Activated gamma-delta T cell treated with Interleukin-2 at 50 U/mL for 16 hours (primary cell): ENCODE measurements around the gene OR52A1.
"Not testable (repeated sequence)": the region's sequence is repeated elsewhere in the genome, so short reads cannot be mapped to it uniquely, and the experiment has no call there.

Source experiments
- DNase-seq: peaks from one replicate; pipeline ENCODE4 v3.0.0-alpha.2; 2020

The OR52A1 gene

DNA sequence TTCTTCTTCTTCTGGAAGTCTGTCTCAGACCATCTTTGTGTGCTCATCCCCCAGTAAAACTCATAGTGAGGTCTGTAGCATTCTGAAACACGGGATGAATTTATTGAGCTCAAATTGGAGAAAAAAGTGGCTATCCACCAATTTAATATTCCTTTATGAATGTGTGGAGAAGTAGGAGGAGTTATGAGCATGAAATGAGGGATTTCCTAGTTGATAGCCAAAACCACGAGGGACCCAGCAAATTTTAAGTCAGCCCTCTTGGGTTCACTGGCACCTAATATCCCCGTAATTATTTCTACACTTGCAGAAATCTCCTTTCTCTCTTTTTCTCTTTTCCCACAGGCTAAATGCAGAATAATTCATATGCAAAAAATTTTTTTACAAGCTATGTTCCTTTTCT, at the start of gene OR52A1:
OR52A1 (minus strand) TSS at position 101 of the 400 bp plus-strand sequence. CDS start 2,388 bp downstream, outside the sequence.
- no peak for DNase-seq

DNA sequence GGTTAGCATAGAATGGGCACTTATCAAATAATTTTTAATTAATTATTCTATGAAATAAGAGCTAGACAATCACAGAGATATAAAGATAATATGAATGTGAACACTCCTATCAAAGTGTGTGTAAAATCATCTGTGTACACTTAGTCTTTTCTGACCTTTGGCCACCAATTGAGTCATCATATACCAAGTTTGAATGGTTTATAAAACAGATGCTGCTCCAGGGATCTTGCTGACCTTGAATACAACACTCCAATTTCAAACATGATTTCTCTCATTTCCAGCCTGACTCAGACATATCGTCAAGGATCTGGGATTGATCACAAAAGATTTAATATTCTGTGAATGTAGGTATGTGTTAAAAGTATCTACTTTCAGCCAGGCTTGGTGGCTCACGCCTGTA, 48.8 kb upstream of the OR52A1 start:
- DNase-seq = no peak

DNA sequence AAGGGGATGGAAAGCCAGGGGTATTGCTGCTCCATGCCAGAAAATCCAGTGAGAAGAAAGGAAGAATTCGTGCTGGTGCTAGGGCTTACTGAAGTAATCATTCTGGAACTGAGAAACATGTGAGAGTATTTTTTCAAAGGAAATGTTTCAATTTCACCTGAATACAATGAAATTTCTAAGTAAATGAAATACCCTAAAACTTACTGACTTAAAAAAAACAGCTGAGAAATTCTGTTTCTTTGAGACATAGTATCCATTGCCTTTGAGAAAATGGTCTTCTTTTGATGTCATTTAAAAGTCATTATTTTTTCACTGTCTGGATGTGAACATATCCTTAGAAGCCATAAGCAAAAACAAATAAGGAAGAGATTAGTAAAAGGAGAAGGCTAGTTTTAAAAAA, 46.0 kb upstream of the OR52A1 start, which contains the start of gene OR51V1:
OR51V1 (minus strand) TSS at position 101 of the 400 bp plus-strand sequence; CDS start at position 101, 0 bp downstream.
- no peak for DNase-seq

- no peak for DNase-seq
These were observed 43.7 kb upstream of the OR52A1 start for GRCh38 chr11:5198285-5198684.

DNA sequence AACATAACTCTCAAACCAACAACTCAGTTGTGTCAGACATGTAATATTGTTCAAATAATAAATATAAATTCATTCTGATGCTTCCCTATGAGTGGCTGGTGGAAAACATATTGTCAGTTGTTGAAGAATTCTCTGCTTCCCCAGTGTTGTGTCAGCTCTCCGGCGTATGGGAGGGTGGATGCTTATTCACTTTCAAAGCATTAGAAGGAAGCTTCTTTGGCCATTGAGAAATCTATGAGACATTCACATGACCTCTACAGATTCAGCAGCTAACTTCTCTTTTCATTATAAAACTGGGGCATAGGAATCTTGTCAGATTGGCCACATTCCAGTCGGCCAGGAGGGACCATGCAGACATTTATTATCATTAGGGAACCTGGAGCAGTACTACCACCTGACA, 43.0 kb upstream of the OR52A1 start:
- DNase-seq = no peak

- DNase-seq = no peak
These were observed 42.2 kb upstream of the OR52A1 start for GRCh38 chr11:5196731-5197130.

DNA sequence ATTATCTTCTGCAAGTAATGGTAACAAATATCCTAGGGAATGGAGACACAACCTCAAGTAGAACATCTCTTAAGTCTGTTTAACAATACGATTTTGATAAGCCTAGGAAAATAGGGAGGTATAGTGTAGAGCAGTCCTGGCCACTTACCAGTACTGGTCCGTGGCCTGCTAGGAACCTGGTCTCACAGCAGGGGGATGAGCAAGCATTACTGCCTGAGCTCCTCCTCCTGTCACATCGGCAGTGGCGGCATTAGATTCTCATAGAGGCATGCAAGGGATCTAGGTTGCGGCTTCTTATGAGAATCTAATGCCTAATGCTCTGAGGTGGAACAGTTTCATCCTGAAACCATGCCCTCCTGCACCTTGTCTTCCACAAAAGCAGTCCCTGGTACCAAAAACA, 41.5 kb upstream of the OR52A1 start:
- DNase-seq = no peak

DNA sequence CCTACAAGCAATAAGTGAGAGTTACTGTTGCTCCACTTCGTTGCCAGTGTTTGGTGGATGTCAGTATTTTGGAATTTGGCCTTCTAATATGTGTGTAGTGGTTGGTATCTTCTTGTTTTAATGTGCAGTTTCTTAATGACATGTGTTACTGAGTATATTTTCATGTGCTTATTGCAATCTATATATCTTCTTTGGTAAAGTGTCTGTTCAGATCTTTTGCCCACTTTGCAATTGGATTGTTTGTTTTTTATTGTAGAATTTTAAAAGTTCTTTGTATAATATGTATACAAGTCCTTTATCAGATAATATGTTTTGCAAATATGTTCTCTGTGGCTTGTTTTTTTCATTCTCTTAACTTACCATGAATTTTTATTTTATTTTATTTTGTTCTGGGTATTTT, 38.2 kb upstream of the OR52A1 start:
- no peak for DNase-seq

- DNase-seq = no peak
These were observed 33.6 kb upstream of the OR52A1 start for GRCh38 chr11:5188201-5188600.

DNA sequence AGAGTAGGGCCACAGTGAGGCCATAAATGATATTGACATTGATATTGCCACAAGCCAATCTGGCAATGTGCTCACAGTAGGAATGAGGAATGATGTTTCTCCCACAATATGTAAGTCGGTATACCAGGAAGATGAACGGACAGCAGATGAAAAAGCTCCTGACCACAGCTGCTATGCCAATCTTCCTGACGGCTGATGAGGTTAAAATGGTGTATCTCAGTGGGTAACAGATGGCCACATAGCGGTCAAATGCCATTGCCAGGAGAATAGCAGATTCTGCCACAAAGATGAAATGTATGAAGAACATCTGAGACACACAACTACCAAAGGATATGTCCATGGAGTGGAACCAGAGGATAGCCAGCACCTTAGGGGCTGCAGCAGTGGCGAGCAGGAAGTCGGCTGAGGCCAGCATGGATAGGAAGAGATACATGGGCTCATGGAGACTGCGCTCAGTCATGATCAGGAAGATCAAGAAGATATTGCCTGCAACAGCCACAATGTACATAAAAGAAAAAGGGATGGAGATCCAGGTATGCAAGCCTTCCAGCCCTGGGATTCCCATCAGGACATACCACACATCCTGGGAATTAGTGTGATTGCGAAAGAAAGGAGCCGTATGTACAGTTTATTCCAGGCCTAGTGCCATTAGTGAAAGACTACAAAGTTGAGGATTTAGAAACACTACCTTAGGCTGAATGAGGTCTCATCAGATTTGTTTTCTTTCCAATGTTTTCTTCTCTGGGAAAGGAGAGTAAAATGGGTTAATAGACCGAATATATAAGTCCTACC, 23.7 kb upstream of the OR52A1 start:
- DNase-seq = no peak

- DNase-seq = no peak
These were observed 20.4 kb upstream of the OR52A1 start for GRCh38 chr11:5174934-5175333.

GRCh38 chr11:5171856-5172255, 17.3 kb upstream of the OR52A1 start:
- DNase-seq = no peak

- DNase-seq = not testable (repeated sequence)
These were observed 11.3 kb upstream of the OR52A1 start for GRCh38 chr11:5165898-5166297.

- DNase-seq = not testable (repeated sequence)
These were observed 10.2 kb upstream of the OR52A1 start for GRCh38 chr11:5164807-5165206.

DNA sequence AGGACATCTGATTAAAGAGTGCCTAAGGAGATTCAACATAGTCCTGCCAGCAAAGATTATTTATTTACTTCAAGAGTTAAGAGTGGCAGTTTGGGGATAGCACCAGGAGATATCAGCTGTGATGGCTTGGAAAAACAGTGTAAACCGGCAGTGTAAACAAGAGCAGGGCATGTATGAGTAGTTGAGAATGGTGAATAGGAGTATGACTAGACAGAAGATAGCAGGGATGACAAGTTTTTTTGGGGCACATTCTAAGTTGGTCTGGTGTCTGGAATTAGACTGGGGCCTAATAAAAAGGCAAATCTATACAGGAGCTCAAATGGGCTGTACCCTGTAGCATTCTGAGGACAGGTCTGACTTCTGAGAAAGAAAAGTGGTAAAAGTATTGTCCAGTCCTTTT, 6.5 kb upstream of the OR52A1 start:
- not testable (repeated sequence) for DNase-seq

DNA sequence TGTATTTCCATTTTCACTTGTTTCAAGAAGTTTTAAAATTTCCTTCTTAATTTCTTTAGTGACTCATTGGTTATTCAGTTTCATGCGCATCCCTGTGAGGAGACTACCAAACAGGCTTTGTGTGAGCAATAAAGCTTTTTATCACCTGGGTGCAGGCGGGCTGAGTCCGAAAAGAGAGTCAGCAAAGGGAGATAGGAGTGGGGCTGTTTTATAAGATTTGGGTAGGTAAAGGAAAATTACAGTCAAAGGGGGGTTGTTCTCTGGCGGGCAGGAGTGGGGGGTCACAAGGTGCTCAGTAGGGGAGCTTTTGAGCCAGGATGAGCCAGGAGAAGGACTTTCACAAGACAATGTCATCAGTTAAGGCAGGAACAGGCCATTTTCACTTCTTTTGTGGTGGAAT, 5.7 kb upstream of the OR52A1 start:
- not testable (repeated sequence) for DNase-seq

DNA sequence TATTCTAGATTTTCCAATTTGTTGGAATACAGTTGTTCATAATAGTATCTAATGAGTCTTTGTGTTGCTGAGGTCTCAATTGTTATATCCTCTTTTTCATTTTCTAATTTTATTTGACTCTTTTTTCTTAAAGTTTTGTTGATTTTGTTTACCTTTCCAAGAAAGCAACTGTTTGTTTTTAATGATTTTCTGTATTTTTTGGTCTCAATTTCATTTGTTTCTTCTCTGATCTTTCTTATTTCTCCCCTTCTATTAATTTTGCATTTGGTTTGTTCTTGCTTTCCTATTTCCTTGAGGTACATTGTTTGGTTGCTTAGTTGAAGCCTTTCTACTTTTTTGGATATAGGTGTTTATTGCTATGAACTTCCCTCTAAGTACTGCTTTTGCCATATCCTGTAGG, 5.2 kb upstream of the OR52A1 start:
- no peak for DNase-seq

DNA sequence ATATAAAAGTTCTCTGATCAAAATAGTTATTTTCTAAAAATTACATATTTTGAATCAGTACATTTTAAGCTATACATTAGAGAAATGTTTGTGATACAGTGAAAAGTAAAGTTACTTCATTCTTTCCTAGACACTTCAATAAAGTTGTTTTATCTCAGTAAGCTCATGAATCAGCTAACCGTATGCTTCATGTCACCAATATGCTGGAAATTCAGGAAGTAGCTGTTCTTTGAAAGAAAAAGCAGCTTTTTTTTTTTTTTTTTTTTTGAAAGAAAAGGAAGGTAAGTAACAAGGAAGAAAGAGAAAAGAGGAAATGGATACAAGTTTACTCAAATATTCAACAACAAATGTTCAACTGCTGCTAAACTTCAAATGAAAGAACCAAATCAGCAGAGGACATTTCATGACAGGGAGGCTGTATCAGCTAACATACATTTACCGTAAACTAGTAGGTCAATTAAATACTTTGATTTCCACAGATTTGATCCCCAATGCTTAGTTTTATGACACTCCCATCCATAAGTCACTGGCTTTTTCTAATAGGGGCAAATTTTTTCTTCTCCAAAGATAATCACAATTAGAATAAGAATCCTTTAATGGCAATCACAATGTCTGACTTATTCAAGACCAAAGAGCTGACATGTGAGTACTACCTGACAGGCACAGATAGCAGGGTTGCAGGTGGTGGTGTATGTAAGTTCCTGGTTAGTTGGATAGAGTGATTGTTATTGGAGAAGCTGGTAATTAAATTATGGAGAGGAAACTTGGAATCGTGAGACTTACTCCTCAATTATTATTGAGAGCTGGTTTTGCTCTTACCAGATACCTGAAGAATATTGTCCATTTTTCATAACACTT, 754 bp downstream of the OR52A1 start:
- DNase-seq = no peak

GRCh38 chr11:5151713-5152153, 2.8 kb downstream of the OR52A1 start:
- DNase-seq = no peak

DNA sequence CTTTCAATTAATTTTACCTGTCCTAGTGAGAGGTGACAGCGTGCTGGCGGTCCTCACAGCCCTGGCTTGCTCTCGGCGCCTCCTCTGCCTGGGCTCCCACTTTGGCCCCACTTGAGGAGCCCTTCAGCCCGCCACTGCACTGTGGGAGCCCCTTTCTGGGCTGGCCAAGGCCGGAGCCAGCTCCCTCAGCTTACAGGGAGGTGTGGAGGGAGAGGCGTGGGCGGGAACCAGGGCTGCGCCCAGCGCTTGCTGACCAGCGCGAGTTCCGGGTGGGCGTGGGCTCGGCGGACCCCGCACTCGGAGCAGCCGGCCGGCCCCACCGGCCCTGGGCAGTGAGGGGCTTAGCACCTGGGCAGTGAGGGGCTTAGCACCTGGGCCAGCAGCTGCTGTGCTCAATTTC, 10.4 kb downstream of the OR52A1 start:
- not testable (repeated sequence) for DNase-seq

DNA sequence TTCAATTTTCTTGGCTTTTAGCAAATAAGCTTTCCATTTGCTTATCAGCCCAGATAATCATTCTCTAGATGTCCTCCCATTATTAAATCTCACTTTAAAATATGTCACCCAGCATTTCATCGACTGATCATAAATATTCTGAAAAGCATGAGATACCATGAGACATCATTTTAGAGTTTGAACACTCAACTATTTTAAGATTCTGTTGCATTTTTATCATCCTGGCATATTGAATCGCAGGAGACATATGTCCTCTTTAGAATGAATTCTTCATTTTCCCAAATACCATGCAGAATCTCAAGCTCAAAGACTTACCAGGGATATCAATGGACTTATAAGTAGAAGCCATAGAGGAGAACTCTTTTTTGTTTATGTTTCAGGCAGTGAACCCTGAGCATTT, 16.6 kb downstream of the OR52A1 start, which contains the start of gene OR52A5:
OR52A5 (minus strand) TSS at position 361 of the 400 bp plus-strand sequence. CDS start 5,714 bp downstream, outside the sequence.
- DNase-seq = no peak

DNA sequence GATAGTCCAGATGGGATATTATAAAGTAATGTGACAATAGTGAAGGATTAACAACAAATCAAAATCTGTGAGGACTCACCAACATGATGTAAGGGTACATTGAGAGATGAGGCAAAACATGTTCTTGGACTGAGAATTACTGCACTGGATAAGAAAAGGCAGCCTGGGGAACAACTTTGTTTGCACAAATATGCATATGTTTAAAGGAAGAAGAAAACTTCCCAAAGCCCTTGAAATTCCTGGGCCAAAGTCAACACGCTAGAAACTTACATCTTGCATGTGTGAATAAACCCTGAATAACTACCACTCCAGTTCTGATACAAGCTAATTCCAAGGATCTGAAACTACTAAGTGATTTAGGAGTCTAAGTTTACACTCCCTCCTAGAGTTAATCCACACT, 17.5 kb downstream of the OR52A1 start:
- no peak for DNase-seq

- DNase-seq = no peak
These were observed 18.3 kb downstream of the OR52A1 start for GRCh38 chr11:5136261-5136660.
